Measurements from ENCODE around the gene C19orf33. TPM values are rescaled to one million over a fixed set of nuclear protein-coding genes. Genes with fewer than 3 reads are reported as not detected.

The C19orf33 gene
- total and polyA plus RNA-seq, 2 of the 8 experiments (the other 6 are each of a cell fraction or from before 2014, with no cell fraction given) = 6.0 to 36.0 TPM

DNA sequence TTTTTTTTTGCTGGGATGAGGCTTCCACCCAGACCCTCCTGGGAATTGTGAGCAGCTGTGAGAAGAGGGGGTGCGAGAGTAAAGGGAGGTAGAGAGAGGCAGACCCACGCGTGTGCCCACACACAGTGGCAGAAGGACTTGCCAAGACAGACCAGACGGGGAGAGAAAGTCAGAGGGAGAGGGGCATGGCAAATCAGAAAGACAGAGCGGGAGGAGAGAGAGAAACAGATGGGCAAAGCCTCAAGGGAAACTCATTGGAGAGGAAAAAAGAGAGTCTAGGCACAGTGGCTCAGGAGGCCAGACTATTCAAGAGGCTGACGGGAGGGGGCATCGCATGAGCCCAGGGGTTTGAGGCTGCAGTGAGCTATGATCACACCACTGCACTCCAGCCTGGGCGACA, 48.6 kb downstream of the C19orf33 start:
- H3K4me2 ChIP-seq (ENCODE audit: insufficient read depth in 1 of 2, low read depth in 2 of 2, low read length in 2 of 2) = no peak overlapping the region
- 96% methylated on average over 6 of the region's 8 CpGs; no CpG with 5 or more reads in 1 of the 2 experiments for WGBS, 2 experiments (ENCODE audit: extremely low coverage in 1 of 2, insufficient coverage in 1 of 2, insufficient read length in 1 of 2, insufficient replicate concordance in 2 of 2, low coverage in 1 of 2, low lambda C conversion rate in 2 of 2, missing lambda C conversion rate in 1 of 2)
- no peaks in the 10 kb centered on the region for H3K4me1 ChIP-seq (replicated peaks in 1 of 4; ENCODE audit: control insufficient read depth in 3 of 4, insufficient read depth in 4 of 4, low read length in 3 of 4)
- H3K4me3 ChIP-seq (ENCODE audit: extremely low read depth in 1 of 4, insufficient read depth in 2 of 4, low read depth in 3 of 4, low read length in 4 of 4) = no peak overlapping the region
- H4K8ac ChIP-seq (ENCODE audit: extremely low read depth, insufficient read depth, low read length) = no peak overlapping the region
- no peak overlapping the region for H3K14ac ChIP-seq (ENCODE audit: insufficient read length)
- no peak overlapping the region for H3K4ac ChIP-seq (replicated peaks; ENCODE audit: insufficient read length, low read depth, low read length)
- no peaks in the 10 kb centered on the region for H3K79me2 ChIP-seq (ENCODE audit: control insufficient read depth in 1 of 2, insufficient read depth in 2 of 2, low read length in 2 of 2)
- no peak overlapping the region for H4K91ac ChIP-seq (replicated peaks; ENCODE audit: insufficient read length, low read length)
- H3K36me3 ChIP-seq (ENCODE audit: control insufficient read depth in 2 of 4, insufficient read depth in 4 of 4, low read length in 3 of 4) = no peaks in the 10 kb centered on the region
- H2BK20ac ChIP-seq (ENCODE audit: low read length) = no peak overlapping the region
- H2AFZ ChIP-seq (ENCODE audit: low read length) = no peak overlapping the region
- no peaks in the 10 kb centered on the region for H3K9me3 ChIP-seq (ENCODE audit: insufficient read depth in 2 of 2, low read depth in 1 of 2, low read length in 1 of 2)
- H3K27ac ChIP-seq (ENCODE audit: low read depth, low read length) = no peak overlapping the region
- H3K56ac ChIP-seq (replicated peaks; ENCODE audit: insufficient read length, low read depth, low read length) = no peak overlapping the region
- FAIRE-seq (no peak), DNase-seq (ENCODE audit: low read depth in 1 of 2, low spot score in 2 of 2) (no peak)
- TF ChIP-seq, protein P1, sequence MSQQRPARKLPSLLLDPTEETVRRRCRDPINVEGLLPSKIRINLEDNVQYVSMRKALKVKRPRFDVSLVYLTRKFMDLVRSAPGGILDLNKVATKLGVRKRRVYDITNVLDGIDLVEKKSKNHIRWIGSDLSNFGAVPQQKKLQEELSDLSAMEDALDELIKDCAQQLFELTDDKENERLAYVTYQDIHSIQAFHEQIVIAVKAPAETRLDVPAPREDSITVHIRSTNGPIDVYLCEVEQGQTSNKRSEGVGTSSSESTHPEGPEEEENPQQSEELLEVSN (IDR thresholded peaks at IDR 0.05) = no peak
- no peak for TF ChIP-seq POLR2AphosphoS5 (IDR thresholded peaks at IDR 0.05; ENCODE audit: low read depth, low read length)
- TF ChIP-seq RFX5 (IDR thresholded peaks at IDR 0.05; ENCODE audit: borderline replicate concordance, low read depth, low read length) = no peak
- no peak for TF ChIP-seq FOSL1 (IDR thresholded peaks at IDR 0.05; ENCODE audit: insufficient read depth, low read depth, low read length)
- TF ChIP-seq, protein P2, sequence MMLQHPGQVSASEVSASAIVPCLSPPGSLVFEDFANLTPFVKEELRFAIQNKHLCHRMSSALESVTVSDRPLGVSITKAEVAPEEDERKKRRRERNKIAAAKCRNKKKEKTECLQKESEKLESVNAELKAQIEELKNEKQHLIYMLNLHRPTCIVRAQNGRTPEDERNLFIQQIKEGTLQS (IDR thresholded peaks at IDR 0.05; ENCODE audit: insufficient read depth, low read depth, low read length) = no peak
- TF ChIP-seq BCL11A (IDR thresholded peaks at IDR 0.05; ENCODE audit: low read depth in 2 of 2, low read length in 2 of 2) = no peak
- TF ChIP-seq MAFK (IDR thresholded peaks at IDR 0.05; ENCODE audit: low read depth, low read length) = no peak
- TF ChIP-seq TAF7 (optimal IDR thresholded peaks at IDR 0.05; ENCODE audit: borderline replicate concordance, low read depth, low read length) = no peak
- TF ChIP-seq KDM5A (IDR thresholded peaks at IDR 0.05; ENCODE audit: low read length) = no peak
- no peak overlapping the region for H2BK5ac ChIP-seq (ENCODE audit: low read depth, low read length)
- no peak overlapping the region for H3K18ac ChIP-seq (ENCODE audit: extremely low read depth, low read length)
- ChIA-PET CTCF (ENCODE audit: partially characterized antibody) (interaction anchor here (0.9 to 3.8 kb wide), 4 partner anchors 8 to 99 kb away, joined by 3 to 15 read pairs (median 10); no protein-coding TSS in a partner anchor), POLR2A (ENCODE audit: partially characterized antibody) (interaction anchor here (0.9 to 1.5 kb wide), 3 partner anchors 8 to 13 kb away, joined by 3 to 4 read pairs (median 4); no protein-coding TSS in a partner anchor)
- no peak overlapping the region for H2AK5ac ChIP-seq (ENCODE audit: low read depth, low read length)
- H3K23ac ChIP-seq (ENCODE audit: insufficient read length) = no peak overlapping the region
- H3K79me1 ChIP-seq (ENCODE audit: low read depth, low read length) = no peaks in the 10 kb centered on the region
- H2BK12ac ChIP-seq (ENCODE audit: low read depth, low read length) = peak overlapping the region; percentile 39; the same call in 1 of the 2 replicates
- no peak overlapping the region for H4K5ac ChIP-seq (ENCODE audit: insufficient read length, low read depth, low read length)
- H3K9ac ChIP-seq (replicated peaks in 1 of 4; ENCODE audit: extremely low read depth in 1 of 4, low read depth in 3 of 4, low read length in 3 of 4) = no peak overlapping the region
- H2BK15ac ChIP-seq (ENCODE audit: low read length) = no peak overlapping the region
- H4K20me1 ChIP-seq (replicated peaks in 1 of 2; ENCODE audit: control insufficient read depth in 1 of 2, insufficient read depth in 2 of 2, low read length in 2 of 2) = no peaks in the 10 kb centered on the region
- no peaks in the 10 kb centered on the region for H3K23me2 ChIP-seq (ENCODE audit: low read depth, low read length)
- H2BK120ac ChIP-seq (replicated peaks; ENCODE audit: low read depth, low read length) = no peak overlapping the region
- H3K27me3 ChIP-seq (replicated peaks in 1 of 4; ENCODE audit: control insufficient read depth in 3 of 4, extremely low read depth in 1 of 4, insufficient read depth in 3 of 4, low read length in 3 of 4) = no peaks in the 10 kb centered on the region; a peak in 1 of 7 replicates

All from H1 (cell line).